Measurements from ENCODE around the gene OR6Q1.

GRCh38 chr11:58046231-58046630 lies 15.5 kb downstream of the OR6Q1 start:
- TF ChIP-seq CTCF (IDR thresholded peaks at IDR 0.05) (no peak), EZH2 (IDR thresholded peaks at IDR 0.05) (no peak), EZH2phosphoT487 (IDR thresholded peaks at IDR 0.05) (no peak)

Measured in neural progenitor cell (in vitro differentiated cells).